Suprapubic skin (tissue), 4 donors: ENCODE results near the gene NFYC.

Experiments used
- CTCF ChIP-seq, 2 donors: fragments of 200-600 bp in 1 of 2; fragments of 450-650 bp in 1 of 2; sonication (generic) in 1 of 2; IDR thresholded peaks; one replicate each; pipeline ENCODE4 v1.5.1; 2016 to 2019; ENCODE audit warnings: antibody characterized with exemption in 2 of 2, mild to moderate bottlenecking in 1 of 2, moderate library complexity in 1 of 2
- EP300 ChIP-seq: sonication (generic); formaldehyde crosslinking; IDR thresholded peaks from one replicate; pipeline ENCODE4 v1.6.1; 2017; ENCODE audit warnings: antibody characterized with exemption
- POLR2A ChIP-seq, 2 donors: fragments of 450-650 bp; IDR thresholded peaks; one replicate each; pipeline ENCODE4 v1.6.1; 2017; ENCODE audit warnings: antibody characterized with exemption in 2 of 2, mild to moderate bottlenecking in 2 of 2, moderate library complexity in 2 of 2
- POLR2AphosphoS5 ChIP-seq, 3 donors: sonication (generic); formaldehyde crosslinking; IDR thresholded peaks; one replicate each; pipeline ENCODE4 v1.6.1; 2017; ENCODE audit warnings: antibody characterized with exemption in 3 of 3

- TF ChIP-seq POLR2A (IDR thresholded peaks at IDR 0.05) (no peak), CTCF (IDR thresholded peaks at IDR 0.05) (no peak), EP300 (no peak), POLR2AphosphoS5 (IDR thresholded peaks at IDR 0.05) (no peak)
These were observed 26.7 kb upstream of the NFYC start for GRCh38 chr1:40664791-40665190.
